OCI-LY7 (cell line): ENCODE measurements around the gene TPO. TPM values are rescaled to one million over a fixed set of nuclear protein-coding genes. Genes with fewer than 3 reads are reported as not detected.

Experiments used
- BruUV-seq: library from RNA; stranded (reverse); fragments of 400-500 nt; replicated peaks from 2 replicates; lab custom pipeline; 2021; lab: Mats Ljungman, UMichigan
- CTCF ChIA-PET: fragments of 300-600 bp; sonication (Branson Sonifier 250); formaldehyde crosslinking; loops from one replicate; lab custom pipeline; 2022; ENCODE audit warnings: antibody characterized with exemption; ENCODE audit not compliant: unreplicated experiment; lab: Charles Lee
- POLR2A ChIA-PET: fragments of 300-600 bp; sonication (Branson Sonifier 250); formaldehyde crosslinking; loops from one replicate; lab custom pipeline; 2022; ENCODE audit warnings: antibody characterized with exemption; lab: Charles Lee
- DNase-seq: peaks from one replicate; pipeline ENCODE4 v3.0.0-alpha.2; 2015; ENCODE audit warnings: low spot score
- H2AFZ ChIP-seq: fragments of 200-600 bp; sonication (generic), shearing (Covaris generic); 2 replicates; pipeline ENCODE4 v1.6.1; 2014; ENCODE audit warnings: mild to moderate bottlenecking, antibody characterized with exemption, low read length, moderate library complexity
- H3K27ac ChIP-seq: fragments of 200-600 bp; sonication (generic); 2 replicates; pipeline ENCODE4 v1.5.1; 2014; ENCODE audit warnings: mixed run types, low read depth, mild to moderate bottlenecking, moderate library complexity, low read length, inconsistent platforms; ENCODE audit not compliant: poor library complexity, severe bottlenecking
- H3K36me3 ChIP-seq: fragments of 200-600 bp; sonication (generic); 2 replicates; pipeline ENCODE4 v1.6.1; 2014; ENCODE audit warnings: mild to moderate bottlenecking, antibody characterized with exemption, low read length, moderate library complexity, mixed read lengths; ENCODE audit not compliant: insufficient read depth
- H3K4me1 ChIP-seq: fragments of 200-600 bp; sonication (generic); 2 replicates; pipeline ENCODE4 v1.5.1; 2014; ENCODE audit warnings: mild to moderate bottlenecking, low read length; ENCODE audit not compliant: insufficient read depth, poor library complexity, severe bottlenecking
- H3K4me2 ChIP-seq: fragments of 200-600 bp; sonication (generic); 2 replicates; pipeline ENCODE4 v1.6.1; 2014; ENCODE audit warnings: mild to moderate bottlenecking, low read length
- H3K4me3 ChIP-seq: fragments of 200-600 bp; sonication (generic); 2 replicates; pipeline ENCODE4 v1.5.1; 2014; ENCODE audit warnings: mild to moderate bottlenecking, low read depth, low read length; ENCODE audit not compliant: poor library complexity, severe bottlenecking
- H3K79me2 ChIP-seq: fragments of 200-600 bp; sonication (generic); 2 replicates; pipeline ENCODE4 v1.6.1; 2016; ENCODE audit warnings: low read depth, mild to moderate bottlenecking, low read length, moderate library complexity, mixed read lengths; ENCODE audit not compliant: insufficient read depth
- H3K9me2 ChIP-seq: fragments of 200-600 bp; sonication (generic); 2 replicates; pipeline ENCODE4 v1.6.1; 2016; ENCODE audit warnings: mild to moderate bottlenecking, low read length, mixed read lengths; ENCODE audit not compliant: insufficient read depth
- H3K9me3 ChIP-seq: fragments of 200-600 bp; sonication (generic); 2 replicates; pipeline ENCODE4 v1.6.1; 2014; ENCODE audit warnings: mild to moderate bottlenecking, mixed run types, low read length, mixed read lengths
- H4K20me1 ChIP-seq: fragments of 200-600 bp; sonication (generic); 2 replicates; pipeline ENCODE4 v1.6.1; 2014; ENCODE audit warnings: mild to moderate bottlenecking, antibody characterized with exemption, low read length, moderate library complexity, mixed read lengths; ENCODE audit not compliant: insufficient read depth
- EZH2phosphoT487 ChIP-seq: fragments of 200-600 bp; sonication (generic); IDR thresholded peaks from 2 replicates; pipeline ENCODE4 v1.6.1; 2018; ENCODE audit warnings: low read depth, borderline replicate concordance, mild to moderate bottlenecking, mixed run types, antibody characterized with exemption, low read length, moderate library complexity, mixed read lengths
- intact Hi-C: fragments of 100-400 bp; cut with micrococcal nuclease; formaldehyde crosslinking; loops from one replicate; pipeline ENCODE4 v1.10.0; 2022; ENCODE audit not compliant: unreplicated experiment
- total RNA-seq, 2 experiments: library from RNA; depleted of rRNA in 1 of 2; stranded (reverse); fragments of >200 nt in 1 of 2; shearing (Covaris generic) in 1 of 2; gene quantifications; 2 replicates each; pipeline ENCODE4 v1.2.3, GENCODE V29; 2014 to 2022
- TF ChIP-seq, protein P1 (sequence below): fragments of 200-600 bp; sonication (generic); conservative IDR thresholded peaks from 2 replicates; pipeline ENCODE4 v1.5.1; 2014; ENCODE audit warnings: mild to moderate bottlenecking, antibody characterized with exemption, low read length, moderate library complexity, mixed read lengths

The TPO gene
- total RNA-seq, 2 experiments from 2014 or later = not detected

DNA sequence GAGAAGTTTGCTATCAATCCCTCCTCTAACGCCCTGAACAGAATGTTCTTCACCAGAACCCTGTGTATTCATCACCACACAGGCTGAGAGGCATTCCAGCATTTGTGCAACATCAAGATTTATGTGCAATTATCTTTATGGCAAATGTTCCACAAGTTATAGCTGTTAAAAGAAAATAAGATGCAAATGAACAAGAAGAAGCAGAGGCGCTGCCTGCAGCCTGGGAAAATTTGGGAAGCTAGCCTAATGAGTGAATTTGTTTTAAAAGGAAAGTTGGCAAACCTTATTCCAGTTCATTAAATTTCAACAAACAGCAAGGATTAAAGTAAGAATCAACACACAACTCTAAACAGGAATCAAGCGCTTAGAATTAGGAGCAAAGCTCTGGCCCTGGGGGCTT lies 5.3 kb downstream of the TPO start:
- no peaks in the 10 kb centered on the region for H4K20me1 ChIP-seq
- intact Hi-C loops = no loop called here
- H3K36me3 ChIP-seq = no peaks in the 10 kb centered on the region
- BruUV-seq = no TSS peak
- no peaks in the 10 kb centered on the region for H3K79me2 ChIP-seq
- no peak overlapping the region for H3K27ac ChIP-seq
- H3K4me1 ChIP-seq = no peaks in the 10 kb centered on the region
- no peak for TF ChIP-seq EZH2phosphoT487
- TF ChIP-seq, protein P1, sequence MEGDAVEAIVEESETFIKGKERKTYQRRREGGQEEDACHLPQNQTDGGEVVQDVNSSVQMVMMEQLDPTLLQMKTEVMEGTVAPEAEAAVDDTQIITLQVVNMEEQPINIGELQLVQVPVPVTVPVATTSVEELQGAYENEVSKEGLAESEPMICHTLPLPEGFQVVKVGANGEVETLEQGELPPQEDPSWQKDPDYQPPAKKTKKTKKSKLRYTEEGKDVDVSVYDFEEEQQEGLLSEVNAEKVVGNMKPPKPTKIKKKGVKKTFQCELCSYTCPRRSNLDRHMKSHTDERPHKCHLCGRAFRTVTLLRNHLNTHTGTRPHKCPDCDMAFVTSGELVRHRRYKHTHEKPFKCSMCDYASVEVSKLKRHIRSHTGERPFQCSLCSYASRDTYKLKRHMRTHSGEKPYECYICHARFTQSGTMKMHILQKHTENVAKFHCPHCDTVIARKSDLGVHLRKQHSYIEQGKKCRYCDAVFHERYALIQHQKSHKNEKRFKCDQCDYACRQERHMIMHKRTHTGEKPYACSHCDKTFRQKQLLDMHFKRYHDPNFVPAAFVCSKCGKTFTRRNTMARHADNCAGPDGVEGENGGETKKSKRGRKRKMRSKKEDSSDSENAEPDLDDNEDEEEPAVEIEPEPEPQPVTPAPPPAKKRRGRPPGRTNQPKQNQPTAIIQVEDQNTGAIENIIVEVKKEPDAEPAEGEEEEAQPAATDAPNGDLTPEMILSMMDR = no peak
- H3K4me2 ChIP-seq = no peak overlapping the region
- no peaks in the 10 kb centered on the region for H3K9me3 ChIP-seq
- H2AFZ ChIP-seq = no peak overlapping the region
- H3K9me2 ChIP-seq = no peaks in the 10 kb centered on the region
- CTCF ChIA-PET = no interaction called here
- no peak for DNase-seq
- no peak overlapping the region for H3K4me3 ChIP-seq
- POLR2A ChIA-PET = no interaction called here

DNA sequence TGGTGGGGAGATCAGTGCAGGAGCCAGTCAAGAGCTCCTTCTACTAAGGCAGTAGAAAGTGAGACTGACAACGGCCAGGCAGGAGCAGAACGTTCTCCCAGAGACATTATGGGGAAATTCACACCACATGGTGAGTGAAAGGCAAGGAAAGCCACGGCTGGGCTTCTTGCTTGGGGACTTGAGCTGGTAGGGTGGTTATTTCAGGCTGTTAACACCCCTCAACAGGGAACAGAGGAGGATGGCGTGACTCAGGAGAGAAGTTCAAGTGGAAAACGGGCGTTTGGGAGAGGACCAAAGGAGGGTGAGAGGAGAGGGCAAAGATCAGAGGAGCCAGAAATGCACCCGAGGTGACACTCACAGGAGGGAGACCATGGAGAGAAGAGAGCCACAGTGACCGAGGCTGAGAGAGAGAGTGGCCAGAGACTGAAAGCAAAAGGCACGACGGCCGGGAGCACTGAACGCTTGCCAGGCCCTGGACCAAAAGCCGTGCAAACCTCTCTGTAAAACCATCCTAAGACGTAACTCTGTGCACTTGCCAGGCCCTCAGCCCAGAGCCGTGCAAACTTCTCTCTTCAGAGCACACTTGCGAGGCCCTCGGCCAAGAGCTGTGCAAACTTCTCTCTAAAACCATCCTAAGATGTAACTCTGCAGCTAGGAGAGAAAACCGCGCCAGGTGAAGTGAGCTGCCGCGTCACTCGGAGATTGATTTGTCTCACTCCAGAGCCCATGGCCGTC lies 7.7 kb downstream of the TPO start:
- H3K9me2 ChIP-seq = no peaks in the 10 kb centered on the region
- DNase-seq = no peak
- no peak overlapping the region for H3K4me2 ChIP-seq
- no peaks in the 10 kb centered on the region for H3K9me3 ChIP-seq
- no peak overlapping the region for H2AFZ ChIP-seq
- H3K79me2 ChIP-seq = no peaks in the 10 kb centered on the region
- H3K4me1 ChIP-seq = no peaks in the 10 kb centered on the region
- no peak for TF ChIP-seq EZH2phosphoT487
- TF ChIP-seq, protein P1 = no peak
- ChIA-PET CTCF (no interaction called here), POLR2A (interaction anchor here (0.6 kb wide), 1 partner anchor 681 kb away, joined by 3 read pairs; no protein-coding TSS in a partner anchor)
- H3K27ac ChIP-seq = no peak overlapping the region
- intact Hi-C loops = no loop called here
- H3K36me3 ChIP-seq = no peaks in the 10 kb centered on the region
- no TSS peak for BruUV-seq
- no peak overlapping the region for H3K4me3 ChIP-seq
- H4K20me1 ChIP-seq = no peaks in the 10 kb centered on the region

DNA sequence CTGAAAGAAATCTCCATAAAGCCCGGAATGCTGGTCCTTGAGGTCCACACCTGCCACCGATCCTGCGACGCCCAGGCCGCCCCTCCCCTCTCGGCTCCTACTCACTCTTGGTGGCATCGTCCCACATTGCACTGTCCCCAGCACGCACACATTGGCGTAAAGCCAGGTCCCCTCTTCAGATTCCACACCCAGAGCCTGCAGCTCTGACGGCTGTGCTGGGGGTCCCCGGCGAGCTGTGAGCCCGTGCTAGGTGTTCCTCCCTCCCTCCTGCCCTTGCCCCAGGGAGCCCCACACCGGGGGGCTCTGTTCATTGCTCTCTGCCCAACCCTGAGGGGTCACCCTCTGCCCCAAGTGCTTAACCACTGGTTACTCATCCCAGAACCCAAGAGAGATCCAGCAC lies 8.5 kb downstream of the TPO start:
- no peaks in the 10 kb centered on the region for H4K20me1 ChIP-seq
- H3K4me2 ChIP-seq = no peak overlapping the region
- H3K4me1 ChIP-seq = no peaks in the 10 kb centered on the region
- ChIA-PET POLR2A (no interaction called here), CTCF (no interaction called here)
- no peaks in the 10 kb centered on the region for H3K9me3 ChIP-seq
- no peak for DNase-seq
- H3K27ac ChIP-seq = no peak overlapping the region
- no peaks in the 10 kb centered on the region for H3K79me2 ChIP-seq
- H3K4me3 ChIP-seq = no peak overlapping the region
- no TSS peak for BruUV-seq
- H3K9me2 ChIP-seq = no peaks in the 10 kb centered on the region
- intact Hi-C loops = no loop called here
- no peak overlapping the region for H2AFZ ChIP-seq
- H3K36me3 ChIP-seq = no peaks in the 10 kb centered on the region
- no peak for TF ChIP-seq EZH2phosphoT487
- TF ChIP-seq, protein P1 = no peak
